Measurements from ENCODE around the gene PSD4.

The PSD4 gene

DNA sequence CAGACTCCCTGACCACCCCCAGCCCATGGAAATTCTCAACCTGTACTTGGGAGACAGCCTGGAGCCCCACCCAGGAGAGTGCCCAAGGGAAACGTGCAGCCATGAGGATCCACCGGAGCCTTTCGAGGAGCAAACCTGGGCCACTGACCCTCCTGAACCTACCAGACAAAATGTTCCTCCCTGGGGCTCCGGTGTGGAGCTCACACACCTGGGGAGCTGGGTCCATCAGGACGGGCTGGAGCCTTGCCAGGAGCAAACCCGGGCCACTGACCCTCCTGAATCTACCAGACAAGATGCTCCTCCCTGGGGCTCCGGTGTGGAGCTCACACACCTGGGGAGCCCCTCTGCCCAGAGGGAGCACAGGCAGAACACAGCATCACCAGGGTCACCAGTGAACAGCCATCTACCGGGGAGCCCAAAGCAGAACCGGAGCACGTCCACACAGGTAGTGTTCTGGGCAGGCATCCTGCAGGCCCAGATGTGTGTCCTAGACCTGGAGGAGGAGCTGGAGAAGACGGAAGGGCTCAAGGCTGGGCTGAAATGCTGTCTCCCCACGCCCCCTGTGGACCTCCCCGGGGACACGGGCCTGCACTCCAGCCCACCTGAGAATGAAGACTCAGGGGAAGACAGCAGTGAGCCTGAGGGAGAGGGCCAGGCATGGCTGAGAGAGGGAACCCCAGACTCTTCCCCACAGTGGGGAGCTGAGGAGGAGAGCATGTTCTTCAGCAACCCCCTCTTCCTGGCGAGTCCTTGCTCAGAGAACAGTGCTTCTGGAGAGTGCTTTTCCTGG is 8.9 kb downstream of the PSD4 start:
- no peak overlapping the region for H3K27ac ChIP-seq (ENCODE audit: low read depth, low read length)
- H3K36me3 ChIP-seq (ENCODE audit: insufficient read depth, low read length) = no peaks in the 10 kb centered on the region
- no peaks in the 10 kb centered on the region for H3K4me1 ChIP-seq (ENCODE audit: insufficient read depth, low read length)

DNA sequence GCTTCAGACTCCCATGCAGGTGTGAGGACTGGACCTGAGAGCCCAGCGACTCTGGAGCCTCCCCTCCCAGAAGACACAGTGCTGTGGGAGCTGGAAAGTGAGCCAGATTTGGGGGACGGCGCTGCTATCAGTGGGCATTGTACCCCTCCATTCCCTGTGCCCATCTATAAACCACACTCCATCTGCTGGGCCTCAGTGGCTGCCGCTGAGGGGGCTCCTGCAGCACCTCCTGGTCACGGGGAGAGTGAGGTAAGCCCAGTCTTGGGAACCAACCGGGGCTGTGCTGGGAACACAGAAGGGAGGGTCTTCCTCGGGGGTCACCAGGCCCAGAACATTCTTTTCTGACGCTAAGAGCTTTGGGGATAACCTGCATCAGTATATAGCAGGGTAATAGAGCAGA is 9.5 kb downstream of the PSD4 start:
- no peaks in the 10 kb centered on the region for H3K27me3 ChIP-seq (ENCODE audit: control insufficient read depth in 1 of 2, insufficient read depth in 2 of 2, low read length in 2 of 2)
- H3K4me3 ChIP-seq (ENCODE audit: low read depth in 1 of 2, low read length in 2 of 2) = no peak overlapping the region
- no peak overlapping the region for H3K9ac ChIP-seq (ENCODE audit: low read length)
- no peaks in the 10 kb centered on the region for H3K36me3 ChIP-seq (ENCODE audit: insufficient read depth, low read length)
- no peaks in the 10 kb centered on the region for H3K4me1 ChIP-seq (ENCODE audit: insufficient read depth, low read length)
- no peak overlapping the region for H3K27ac ChIP-seq (ENCODE audit: low read depth, low read length)
- H3K9me3 ChIP-seq (ENCODE audit: low read length) = no peaks in the 10 kb centered on the region

More for the DNA sequence above, 8.9 kb downstream of the PSD4 start:
- no peaks in the 10 kb centered on the region for H3K27me3 ChIP-seq (ENCODE audit: control insufficient read depth in 1 of 2, insufficient read depth in 2 of 2, low read length in 2 of 2)
- H3K9ac ChIP-seq (ENCODE audit: low read length) = no peak overlapping the region
- no peaks in the 10 kb centered on the region for H3K9me3 ChIP-seq (ENCODE audit: low read length)
- H3K4me3 ChIP-seq (ENCODE audit: low read depth in 1 of 2, low read length in 2 of 2) = no peak overlapping the region

GRCh38 chr2:113183703-113184102 is 9.9 kb downstream of the PSD4 start:
- Histone ChIP-seq H3K4me3 (ENCODE audit: low read depth in 1 of 2, low read length in 2 of 2) (no peak overlapping the region), H3K27me3 (ENCODE audit: control insufficient read depth in 1 of 2, insufficient read depth in 2 of 2, low read length in 2 of 2) (no peaks in the 10 kb centered on the region), H3K36me3 (ENCODE audit: insufficient read depth, low read length) (no peaks in the 10 kb centered on the region), H3K9me3 (ENCODE audit: low read length) (no peaks in the 10 kb centered on the region), H3K9ac (ENCODE audit: low read length) (no peak overlapping the region), H3K4me1 (ENCODE audit: insufficient read depth, low read length) (no peaks in the 10 kb centered on the region), H3K27ac (ENCODE audit: low read depth, low read length) (no peak overlapping the region)

- Histone ChIP-seq H3K27me3 (ENCODE audit: control insufficient read depth in 1 of 2, insufficient read depth in 2 of 2, low read length in 2 of 2) (no peaks in the 10 kb centered on the region), H3K4me1 (ENCODE audit: insufficient read depth, low read length) (no peaks in the 10 kb centered on the region), H3K4me3 (ENCODE audit: low read depth in 1 of 2, low read length in 2 of 2) (no peak overlapping the region), H3K36me3 (ENCODE audit: insufficient read depth, low read length) (no peaks in the 10 kb centered on the region), H3K9me3 (ENCODE audit: low read length) (no peaks in the 10 kb centered on the region), H3K27ac (ENCODE audit: low read depth, low read length) (no peak overlapping the region), H3K9ac (ENCODE audit: low read length) (no peak overlapping the region)
Observed at GRCh38 chr2:113184531-113185230, 10.9 kb downstream of the PSD4 start.

DNA sequence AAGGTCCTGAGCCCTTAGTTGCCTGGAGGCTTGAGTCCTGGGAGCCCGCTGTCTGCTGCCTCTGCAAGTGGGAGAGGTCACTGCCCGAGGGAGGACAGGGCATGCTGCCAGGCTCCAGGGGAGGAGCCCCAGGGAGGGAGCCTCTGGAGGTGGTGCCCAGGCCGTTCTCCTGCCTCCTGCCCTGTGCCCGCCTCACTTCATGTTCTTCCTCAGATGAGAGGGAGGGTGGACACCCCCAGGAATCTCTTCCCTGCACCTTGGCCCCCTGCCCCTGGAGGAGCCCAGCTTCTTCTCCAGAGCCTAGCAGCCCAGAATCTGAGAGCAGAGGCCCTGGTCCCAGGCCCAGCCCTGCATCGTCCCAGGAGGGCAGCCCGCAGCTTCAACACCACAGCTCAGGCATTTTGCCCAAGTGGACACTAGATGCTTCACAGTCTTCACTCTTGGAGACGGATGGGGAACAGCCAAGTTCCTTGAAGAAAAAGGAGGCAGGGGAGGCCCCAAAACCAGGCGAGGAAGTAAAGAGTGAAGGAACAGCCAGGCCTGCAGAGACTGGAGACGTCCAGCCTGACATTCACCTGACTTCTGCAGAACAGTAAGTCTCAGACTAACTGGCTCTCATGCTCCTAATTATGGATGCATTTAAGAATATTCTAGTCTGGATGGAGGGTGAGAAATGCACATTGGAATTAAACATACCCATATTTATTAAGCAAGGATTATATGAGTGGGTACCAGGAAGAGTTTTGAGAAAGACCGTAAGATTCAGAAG is 12.1 kb downstream of the PSD4 start:
- Histone ChIP-seq H3K4me1 (ENCODE audit: insufficient read depth, low read length) (no peaks in the 10 kb centered on the region), H3K27ac (ENCODE audit: low read depth, low read length) (no peak overlapping the region), H3K36me3 (ENCODE audit: insufficient read depth, low read length) (no peaks in the 10 kb centered on the region), H3K4me3 (ENCODE audit: low read depth in 1 of 2, low read length in 2 of 2) (no peak overlapping the region), H3K9ac (ENCODE audit: low read length) (no peak overlapping the region), H3K27me3 (ENCODE audit: control insufficient read depth in 1 of 2, insufficient read depth in 2 of 2, low read length in 2 of 2) (no peaks in the 10 kb centered on the region), H3K9me3 (ENCODE audit: low read length) (no peaks in the 10 kb centered on the region)

- H3K36me3 ChIP-seq (ENCODE audit: insufficient read depth, low read length) = no peaks in the 10 kb centered on the region
- no peaks in the 10 kb centered on the region for H3K27me3 ChIP-seq (ENCODE audit: control insufficient read depth in 1 of 2, insufficient read depth in 2 of 2, low read length in 2 of 2)
- H3K9me3 ChIP-seq (ENCODE audit: low read length) = no peaks in the 10 kb centered on the region
- H3K4me3 ChIP-seq (ENCODE audit: low read depth in 1 of 2, low read length in 2 of 2) = no peak overlapping the region
- H3K4me1 ChIP-seq (ENCODE audit: insufficient read depth, low read length) = no peaks in the 10 kb centered on the region
- H3K27ac ChIP-seq (ENCODE audit: low read depth, low read length) = no peak overlapping the region
- H3K9ac ChIP-seq (ENCODE audit: low read length) = no peak overlapping the region
Observed at GRCh38 chr2:113186433-113186796, 12.6 kb downstream of the PSD4 start.

DNA sequence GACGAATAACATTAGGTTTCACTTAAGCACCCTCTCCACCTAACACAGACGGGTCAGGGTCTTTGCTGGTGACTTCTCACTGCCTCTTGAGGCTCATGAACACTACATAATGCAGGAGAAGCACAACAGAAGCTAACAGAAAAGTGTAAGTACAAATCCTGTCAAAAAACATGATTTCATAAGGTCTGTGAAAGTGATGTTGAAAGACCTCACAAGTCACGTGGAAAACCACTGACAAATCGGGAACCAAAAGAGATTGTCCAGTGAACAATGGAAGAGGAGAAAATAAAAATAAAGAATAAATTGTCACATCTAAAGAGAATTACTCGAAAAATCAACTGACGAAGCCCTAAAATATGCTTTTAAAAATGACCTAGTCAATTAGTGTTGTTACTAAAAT is 14.0 kb downstream of the PSD4 start:
- H3K27ac ChIP-seq (ENCODE audit: low read depth, low read length) = no peak overlapping the region
- H3K4me1 ChIP-seq (ENCODE audit: insufficient read depth, low read length) = no peaks in the 10 kb centered on the region
- H3K27me3 ChIP-seq (ENCODE audit: control insufficient read depth in 1 of 2, insufficient read depth in 2 of 2, low read length in 2 of 2) = no peaks in the 10 kb centered on the region
- no peak overlapping the region for H3K4me3 ChIP-seq (ENCODE audit: low read depth in 1 of 2, low read length in 2 of 2)
- no peaks in the 10 kb centered on the region for H3K9me3 ChIP-seq (ENCODE audit: low read length)
- H3K9ac ChIP-seq (ENCODE audit: low read length) = no peak overlapping the region
- no peaks in the 10 kb centered on the region for H3K36me3 ChIP-seq (ENCODE audit: insufficient read depth, low read length)

- H3K9me3 ChIP-seq (ENCODE audit: low read length) = no peaks in the 10 kb centered on the region
- H3K27ac ChIP-seq (ENCODE audit: low read depth, low read length) = no peak overlapping the region
- H3K9ac ChIP-seq (ENCODE audit: low read length) = no peak overlapping the region
- no peak overlapping the region for H3K4me3 ChIP-seq (ENCODE audit: low read depth in 1 of 2, low read length in 2 of 2)
- H3K27me3 ChIP-seq (ENCODE audit: control insufficient read depth in 1 of 2, insufficient read depth in 2 of 2, low read length in 2 of 2) = no peaks in the 10 kb centered on the region
- no peaks in the 10 kb centered on the region for H3K36me3 ChIP-seq (ENCODE audit: insufficient read depth, low read length)
- H3K4me1 ChIP-seq (ENCODE audit: insufficient read depth, low read length) = no peaks in the 10 kb centered on the region
Observed at GRCh38 chr2:113190871-113191270, 17.1 kb downstream of the PSD4 start.

DNA sequence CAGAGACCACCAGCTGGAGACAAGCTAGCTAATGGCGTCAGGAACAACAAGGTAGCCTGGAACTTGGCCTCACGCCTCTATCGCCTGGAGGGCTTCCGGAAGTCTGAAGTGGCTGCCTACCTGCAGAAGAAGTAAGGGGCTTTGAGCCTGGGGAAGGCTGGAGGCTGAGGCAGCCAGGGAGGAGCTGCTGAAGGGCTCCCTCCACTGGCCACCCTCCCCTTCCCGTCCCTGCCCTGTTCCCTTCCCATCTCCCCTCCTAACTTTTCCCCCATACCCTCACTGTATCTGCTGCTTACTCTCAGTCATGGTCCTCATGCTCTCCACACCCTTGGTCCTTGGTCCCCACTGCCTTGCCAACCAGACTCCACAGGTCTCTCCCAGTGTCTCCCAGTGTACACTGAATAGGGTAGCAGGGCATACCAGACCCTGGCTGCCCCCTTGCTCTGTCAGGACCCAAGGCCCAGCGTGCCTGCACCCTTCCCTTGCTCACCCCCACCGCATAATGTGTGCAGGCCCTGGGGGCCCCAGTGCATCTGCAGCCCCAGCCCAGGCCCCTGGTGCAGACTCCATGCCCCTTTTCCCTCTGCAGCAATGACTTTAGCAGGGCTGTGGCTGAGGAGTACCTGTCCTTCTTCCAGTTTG is 18.8 kb downstream of the PSD4 start:
- Histone ChIP-seq H3K27ac (ENCODE audit: low read depth, low read length) (no peak overlapping the region), H3K27me3 (ENCODE audit: control insufficient read depth in 1 of 2, insufficient read depth in 2 of 2, low read length in 2 of 2) (no peaks in the 10 kb centered on the region), H3K36me3 (ENCODE audit: insufficient read depth, low read length) (no peaks in the 10 kb centered on the region), H3K4me3 (ENCODE audit: low read depth in 1 of 2, low read length in 2 of 2) (no peak overlapping the region), H3K4me1 (ENCODE audit: insufficient read depth, low read length) (no peaks in the 10 kb centered on the region), H3K9me3 (ENCODE audit: low read length) (no peaks in the 10 kb centered on the region), H3K9ac (ENCODE audit: low read length) (no peak overlapping the region)

DNA sequence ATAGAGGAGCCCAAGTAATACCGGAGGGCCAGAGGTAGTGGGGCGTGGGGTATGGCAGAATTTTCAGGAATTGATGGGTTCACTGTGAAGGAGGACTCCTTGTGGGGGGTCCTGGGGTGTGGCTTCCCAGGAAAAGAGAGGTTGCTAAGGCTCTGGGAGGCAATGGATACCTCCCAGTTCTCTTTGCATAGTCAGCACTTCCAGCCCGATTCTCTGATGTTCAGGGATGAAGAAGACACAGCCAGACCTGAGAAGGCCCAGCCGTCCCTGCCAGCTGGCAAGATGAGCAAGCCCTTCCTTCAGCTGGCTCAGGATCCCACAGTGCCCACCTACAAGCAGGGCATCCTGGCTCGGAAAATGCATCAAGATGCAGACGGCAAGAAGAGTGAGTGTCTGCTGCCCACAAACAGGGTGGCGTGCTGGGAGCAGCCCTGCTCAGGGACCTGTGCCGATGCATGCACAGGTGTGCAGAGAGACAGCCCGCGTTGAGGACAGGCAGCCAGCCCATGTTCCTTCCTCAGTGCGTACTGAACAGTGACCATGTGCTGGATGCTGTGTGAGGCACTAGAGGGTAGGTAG is 22.2 kb downstream of the PSD4 start:
- Histone ChIP-seq H3K27ac (ENCODE audit: low read depth, low read length) (no peak overlapping the region), H3K4me1 (ENCODE audit: insufficient read depth, low read length) (no peaks in the 10 kb centered on the region), H3K36me3 (ENCODE audit: insufficient read depth, low read length) (no peaks in the 10 kb centered on the region), H3K27me3 (ENCODE audit: control insufficient read depth in 1 of 2, insufficient read depth in 2 of 2, low read length in 2 of 2) (no peaks in the 10 kb centered on the region), H3K4me3 (ENCODE audit: low read depth in 1 of 2, low read length in 2 of 2) (no peak overlapping the region), H3K9me3 (ENCODE audit: low read length) (no peaks in the 10 kb centered on the region), H3K9ac (ENCODE audit: low read length) (no peak overlapping the region)

- H3K36me3 ChIP-seq (ENCODE audit: insufficient read depth, low read length) = no peaks in the 10 kb centered on the region
- no peaks in the 10 kb centered on the region for H3K27me3 ChIP-seq (ENCODE audit: control insufficient read depth in 1 of 2, insufficient read depth in 2 of 2, low read length in 2 of 2)
- no peak overlapping the region for H3K27ac ChIP-seq (ENCODE audit: low read depth, low read length)
- no peak overlapping the region for H3K9ac ChIP-seq (ENCODE audit: low read length)
- H3K4me1 ChIP-seq (ENCODE audit: insufficient read depth, low read length) = no peaks in the 10 kb centered on the region
- no peak overlapping the region for H3K4me3 ChIP-seq (ENCODE audit: low read depth in 1 of 2, low read length in 2 of 2)
- H3K9me3 ChIP-seq (ENCODE audit: low read length) = no peaks in the 10 kb centered on the region
Observed at GRCh38 chr2:113196839-113197238, 23.1 kb downstream of the PSD4 start.
